GM21528 (cell line): Measurements from ENCODE around the gene CREG1.

Experiments
- ATAC-seq: cut with Tn5 transposase; IDR thresholded peaks from one replicate; pipeline ENCODE4 v1.9.1; 2021; ENCODE audit warnings: mild to moderate bottlenecking, moderate library complexity; ENCODE audit not compliant: unreplicated experiment, low FRiP score

CREG1 gene

GRCh38 chr1:167533851-167534300, 19.7 kb downstream of the CREG1 start:
- ATAC-seq: no peak

- no peak for ATAC-seq
These were observed 20.4 kb downstream of the CREG1 start for GRCh38 chr1:167532964-167533824.

- ATAC-seq: no peak
These were observed 21.2 kb downstream of the CREG1 start for GRCh38 chr1:167532375-167532774.

GRCh38 chr1:167529829-167530474, 23.6 kb downstream of the CREG1 start:
- ATAC-seq: no peak

- no peak for ATAC-seq
These were observed 25.4 kb downstream of the CREG1 start for GRCh38 chr1:167528057-167528728.

GRCh38 chr1:167526667-167527383, 26.7 kb downstream of the CREG1 start:
- no peak for ATAC-seq

GRCh38 chr1:167524651-167525050, 28.9 kb downstream of the CREG1 start:
- no peak for ATAC-seq

GRCh38 chr1:167522246-167522645, 31.3 kb downstream of the CREG1 start:
- no peak for ATAC-seq

- no peak for ATAC-seq
These were observed 32.8 kb downstream of the CREG1 start for GRCh38 chr1:167520711-167521206.

GRCh38 chr1:167518331-167518700, 35.2 kb downstream of the CREG1 start, which contains the start of gene CD247:
CD247 (minus strand) TSS chr1:167518529; CDS start chr1:167518465, 64 bp downstream.
- ATAC-seq: no peak

- ATAC-seq: no peak
These were observed 35.8 kb downstream of the CREG1 start for GRCh38 chr1:167517535-167518330.

- ATAC-seq: no peak
These were observed 36.9 kb downstream of the CREG1 start for GRCh38 chr1:167516404-167517388.

- ATAC-seq: no peak
These were observed 37.7 kb downstream of the CREG1 start for GRCh38 chr1:167515893-167516321.

GRCh38 chr1:167515461-167515860, 38.1 kb downstream of the CREG1 start:
- no peak for ATAC-seq

GRCh38 chr1:167514288-167514687, 39.3 kb downstream of the CREG1 start:
- no peak for ATAC-seq

- no peak for ATAC-seq
These were observed 41.4 kb downstream of the CREG1 start for GRCh38 chr1:167512046-167512654.

- ATAC-seq: no peak
These were observed 42.1 kb downstream of the CREG1 start for GRCh38 chr1:167511374-167511986.

GRCh38 chr1:167510881-167511280, 42.7 kb downstream of the CREG1 start:
- ATAC-seq: no peak
